NCI-H82 treated with DMSO at 0.1 percent for 48 hours (cell line): Measurements from ENCODE around the gene CERS6.
"Not testable (repeated sequence)": the region's sequence is repeated elsewhere in the genome, so short reads cannot be mapped to it uniquely, and the experiment has no call there.

Experiments used
- DNase-seq: peaks from one replicate; lab custom pipeline; 2025; ENCODE audit not compliant: unreplicated experiment; lab: John Stamatoyannopoulos, UW

Gene CERS6

GRCh38 chr2:168791140-168791539, 335.1 kb downstream of the CERS6 start:
- not testable (repeated sequence) for DNase-seq

GRCh38 chr2:168793596-168793995, 337.5 kb downstream of the CERS6 start:
- DNase-seq: no peak

GRCh38 chr2:168794968-168795367, 338.9 kb downstream of the CERS6 start:
- DNase-seq: no peak

GRCh38 chr2:168796090-168796577, 340.1 kb downstream of the CERS6 start:
- no peak for DNase-seq

GRCh38 chr2:168796583-168797285, 340.7 kb downstream of the CERS6 start:
- no peak for DNase-seq

- no peak for DNase-seq
These were observed 341.2 kb downstream of the CERS6 start for GRCh38 chr2:168797286-168797655.

GRCh38 chr2:168798076-168798887, 342.2 kb downstream of the CERS6 start:
- DNase-seq: no peak

GRCh38 chr2:168798888-168799410, 342.9 kb downstream of the CERS6 start:
- DNase-seq: no peak

- no peak for DNase-seq
These were observed 345.4 kb downstream of the CERS6 start for GRCh38 chr2:168801471-168801870.

- no peak for DNase-seq
These were observed 346.1 kb downstream of the CERS6 start, which contains the start of gene NOSTRIN for GRCh38 chr2:168801961-168802858. TSS of gene NOSTRIN (plus strand) at chr2:168802637. CDS start at chr2:168802647, 10 bp downstream.

GRCh38 chr2:168802859-168803725, 347.0 kb downstream of the CERS6 start:
- no peak for DNase-seq

- no peak for DNase-seq
These were observed 348.1 kb downstream of the CERS6 start for GRCh38 chr2:168804214-168804613.

- DNase-seq: no peak
These were observed 349.5 kb downstream of the CERS6 start for GRCh38 chr2:168805615-168806014.

GRCh38 chr2:168809537-168809936, 353.5 kb downstream of the CERS6 start:
- no peak for DNase-seq

GRCh38 chr2:168810235-168810634, 354.2 kb downstream of the CERS6 start:
- no peak for DNase-seq

GRCh38 chr2:168811696-168812095, 355.6 kb downstream of the CERS6 start:
- no peak for DNase-seq

GRCh38 chr2:168814046-168814445, 358.0 kb downstream of the CERS6 start:
- DNase-seq: no peak

GRCh38 chr2:168814939-168815907, 359.2 kb downstream of the CERS6 start:
- DNase-seq: peak; percentile 27

GRCh38 chr2:168816369-168816768, 360.3 kb downstream of the CERS6 start:
- no peak for DNase-seq
